Midbrain (tissue), 1 donor: Measurements from ENCODE around the gene SLC24A3.

Experiments used
- DNase-seq: peaks from one replicate; lab custom pipeline; 2025; lab: John Stamatoyannopoulos, UW

Gene SLC24A3

DNA sequence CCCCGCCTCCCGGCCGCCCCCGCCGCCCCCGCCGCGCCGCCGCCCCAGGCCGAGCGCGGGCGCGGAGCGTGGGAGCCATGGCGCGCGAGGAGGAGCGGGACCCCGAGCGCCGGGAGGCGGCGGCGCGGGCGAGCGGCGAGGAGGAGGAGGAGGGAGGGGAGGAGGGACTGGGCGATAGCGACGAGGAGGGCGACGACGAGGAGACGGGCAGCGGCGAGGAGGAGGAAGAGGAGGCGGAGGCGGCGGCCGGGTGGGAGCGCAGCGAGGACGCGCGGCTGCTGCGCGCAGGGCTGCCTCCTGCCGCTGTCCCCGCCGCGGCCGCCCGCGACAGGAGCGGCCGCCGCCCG is at the start of gene SLC24A3:
SLC24A3 (plus strand) TSS at position 174 of the 347 bp plus-strand sequence.
- no peak for DNase-seq

DNA sequence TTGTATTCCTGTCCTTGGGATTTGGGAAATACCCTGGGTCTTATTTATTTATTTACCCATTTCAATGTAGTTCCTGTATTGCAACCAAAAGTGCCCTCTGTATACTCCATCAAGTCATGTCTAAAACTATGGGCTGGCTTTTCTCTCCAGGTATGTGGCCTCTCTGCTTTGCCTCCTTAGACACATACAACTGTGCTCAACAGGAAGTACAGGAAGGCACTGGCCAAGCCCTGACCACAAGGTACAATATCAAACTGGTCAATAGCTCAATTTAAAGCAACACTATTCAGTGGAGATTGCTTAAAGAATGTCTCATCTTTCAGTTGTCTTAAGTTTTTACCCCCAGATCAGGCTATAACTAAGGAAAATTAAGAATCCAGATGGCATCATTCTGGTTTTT is 42.3 kb upstream of the SLC24A3 start:
- no peak for DNase-seq

DNA sequence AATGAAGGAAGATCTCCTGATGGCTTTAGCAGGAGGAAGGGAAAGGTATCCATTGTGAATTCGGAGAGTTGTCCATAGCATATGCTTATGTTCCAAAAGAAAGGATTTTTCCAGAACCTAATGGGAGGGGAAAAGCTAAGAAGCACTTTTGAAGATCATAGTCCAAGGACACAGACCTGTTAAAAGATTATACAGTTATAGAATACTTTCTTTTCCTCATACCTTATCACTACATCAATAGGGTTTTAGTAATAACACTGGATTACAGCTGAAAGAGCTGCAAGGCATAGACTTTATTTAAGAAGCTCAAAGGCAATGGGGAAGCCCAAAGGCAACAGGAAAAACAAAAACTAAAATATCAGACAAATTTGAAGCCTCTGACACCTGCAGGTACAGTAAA is 39.8 kb upstream of the SLC24A3 start:
- no peak for DNase-seq

DNA sequence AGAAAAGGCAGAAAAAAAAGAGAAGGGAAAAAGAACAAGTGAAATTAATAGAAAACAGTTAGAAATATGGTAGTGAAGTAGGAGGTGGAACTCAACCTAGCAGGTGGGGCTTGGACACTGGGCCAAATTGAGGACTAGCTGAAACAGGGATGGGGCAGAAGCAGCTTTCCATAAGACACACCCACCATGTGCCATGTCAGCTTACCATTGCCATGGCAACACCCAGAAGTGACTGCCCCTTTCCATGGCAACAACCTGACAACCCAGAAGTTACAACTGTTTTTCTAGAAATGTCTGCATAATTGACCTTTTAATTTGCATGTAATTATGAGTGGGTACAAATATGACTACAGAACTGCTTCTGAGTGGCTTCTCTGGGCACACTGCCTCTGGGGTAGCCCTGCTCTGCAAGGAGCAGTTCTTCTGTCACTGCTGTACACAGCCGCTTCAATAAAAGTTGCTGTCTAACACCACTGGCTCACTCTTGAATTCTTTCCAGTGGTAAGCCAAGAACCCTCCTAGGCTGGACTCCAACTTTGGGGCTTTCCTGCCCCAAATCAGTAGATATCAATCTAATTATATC is 35.9 kb upstream of the SLC24A3 start:
- DNase-seq: no peak

DNA sequence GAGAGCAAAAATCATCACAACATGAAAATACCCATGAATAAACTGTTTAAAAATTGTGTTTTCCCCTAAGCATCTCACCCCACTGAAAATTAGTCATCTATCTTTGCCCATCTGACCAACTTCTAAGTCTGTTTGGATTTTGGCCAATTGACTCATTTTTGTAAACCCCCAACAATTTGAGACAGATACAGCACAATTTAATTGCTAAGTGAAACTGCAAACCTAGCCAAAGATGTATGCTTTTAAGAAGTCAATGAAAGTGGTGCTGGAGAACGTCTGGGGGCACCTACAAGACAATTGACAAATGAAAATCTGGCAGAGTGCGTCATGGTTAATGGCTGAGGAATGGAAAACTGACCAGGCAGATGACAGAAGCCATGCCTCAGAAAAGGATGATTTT is 30.9 kb upstream of the SLC24A3 start:
- DNase-seq: no peak

DNA sequence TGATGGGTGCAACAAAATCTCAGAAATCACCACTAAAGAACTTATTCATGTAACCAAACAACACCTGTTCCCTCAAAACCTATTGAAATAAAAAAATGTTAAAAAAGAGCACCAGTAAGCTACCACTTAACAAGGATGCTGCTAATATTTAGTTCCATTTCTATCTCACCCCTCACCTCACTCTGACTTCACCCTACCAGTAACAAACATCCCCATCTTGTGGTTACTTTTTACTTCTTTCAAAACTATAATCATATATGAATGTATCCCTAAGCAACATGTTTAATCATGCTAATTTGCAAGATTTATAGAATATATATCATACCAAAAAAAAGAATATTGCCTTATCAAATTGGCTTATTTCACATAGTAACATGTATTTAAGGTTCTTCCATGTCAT is 27.4 kb upstream of the SLC24A3 start:
- DNase-seq: no peak

DNA sequence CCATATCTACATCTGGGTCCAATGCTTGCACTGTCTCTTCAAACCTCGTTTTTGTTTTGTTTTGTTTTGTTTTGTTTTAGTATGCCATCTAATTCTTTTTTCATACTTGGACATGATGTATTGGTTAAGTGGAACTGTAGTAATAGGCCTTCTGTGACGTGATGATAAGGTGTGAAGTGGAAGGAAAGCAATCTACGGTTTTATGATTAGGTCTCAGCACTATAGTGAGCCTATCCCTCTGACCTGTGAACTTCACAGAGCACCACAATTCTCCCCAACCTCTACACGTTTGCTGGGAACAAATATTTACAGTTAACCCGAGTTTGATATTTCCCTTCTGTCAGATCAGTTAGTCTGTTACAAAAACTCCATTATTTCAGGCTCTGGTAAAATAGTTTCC is 19.1 kb upstream of the SLC24A3 start:
- DNase-seq: no peak

DNA sequence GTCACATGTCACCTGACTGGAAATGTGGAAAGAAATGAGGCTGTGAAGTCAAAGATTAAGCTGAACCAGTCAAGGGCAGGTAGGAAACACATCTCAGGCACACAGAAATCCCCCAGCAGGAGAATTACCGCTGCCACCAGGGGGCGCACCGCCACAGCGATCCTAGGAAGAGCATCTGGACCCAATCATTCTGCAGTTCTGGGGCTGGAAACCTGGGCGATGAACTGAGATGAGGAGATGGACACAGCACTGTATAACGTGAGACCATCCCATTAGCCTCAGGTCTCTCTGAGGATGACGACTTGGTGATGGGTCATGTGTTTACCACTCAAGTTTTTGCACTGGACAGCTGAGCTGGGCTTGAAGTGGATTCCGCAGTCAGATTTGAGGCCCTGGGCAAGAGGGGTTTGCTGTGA is 6.5 kb upstream of the SLC24A3 start:
- DNase-seq: peak; percentile 51

DNA sequence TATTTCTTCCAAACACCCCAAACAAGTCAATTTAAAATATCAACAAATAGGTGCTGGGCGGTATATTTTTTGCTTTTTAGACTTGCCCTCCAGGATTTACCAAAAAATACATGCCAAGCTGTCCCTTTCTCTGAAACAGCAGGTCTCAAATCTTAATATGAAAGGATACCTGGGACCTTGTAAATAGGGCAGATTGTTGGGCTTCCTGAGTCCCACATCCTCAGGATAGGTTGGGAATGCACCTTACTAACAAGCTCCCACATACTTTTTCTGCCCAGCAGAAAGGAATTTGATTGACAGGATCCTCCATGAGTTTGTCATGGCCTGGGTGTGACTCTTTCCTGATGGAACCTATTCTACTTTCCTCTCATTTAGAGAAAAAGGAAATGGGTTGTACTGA is 4.9 kb upstream of the SLC24A3 start:
- DNase-seq: no peak

DNA sequence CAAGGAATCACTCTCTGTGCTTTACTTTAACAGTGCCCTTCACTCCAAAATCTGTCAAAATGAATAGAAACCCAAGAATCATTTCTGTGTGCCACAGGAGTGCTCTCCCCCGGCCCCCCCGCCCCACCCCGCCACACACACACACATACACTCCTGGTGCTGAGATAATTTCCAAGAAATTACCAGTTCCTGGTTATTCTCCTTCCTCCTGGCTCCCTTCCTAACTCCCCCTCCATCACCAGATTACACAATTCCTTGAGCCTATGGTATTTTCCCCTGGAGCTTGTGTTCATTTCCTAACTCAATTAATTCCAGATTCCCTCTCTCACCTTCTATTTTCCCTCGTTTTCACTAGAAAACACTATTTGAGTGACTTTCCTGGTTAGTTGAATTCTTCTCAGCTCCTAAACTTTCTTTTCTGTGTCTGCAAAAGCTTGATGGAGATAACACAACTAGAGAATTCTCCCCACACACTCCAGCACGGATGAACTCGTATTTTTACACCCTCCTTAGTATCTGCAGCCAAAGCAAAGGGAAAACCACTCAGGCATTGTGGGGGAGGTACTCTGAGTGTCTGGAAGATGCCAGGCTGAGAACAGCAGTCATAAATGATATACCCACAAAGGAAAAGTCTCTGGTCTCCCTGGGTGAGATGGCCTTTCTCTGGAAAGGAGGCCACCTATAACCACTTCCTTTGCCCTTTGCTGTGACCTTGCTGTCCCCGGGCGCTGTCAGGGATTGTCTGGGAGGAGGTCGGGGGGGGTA is 1.9 kb upstream of the SLC24A3 start:
- DNase-seq: no peak

DNA sequence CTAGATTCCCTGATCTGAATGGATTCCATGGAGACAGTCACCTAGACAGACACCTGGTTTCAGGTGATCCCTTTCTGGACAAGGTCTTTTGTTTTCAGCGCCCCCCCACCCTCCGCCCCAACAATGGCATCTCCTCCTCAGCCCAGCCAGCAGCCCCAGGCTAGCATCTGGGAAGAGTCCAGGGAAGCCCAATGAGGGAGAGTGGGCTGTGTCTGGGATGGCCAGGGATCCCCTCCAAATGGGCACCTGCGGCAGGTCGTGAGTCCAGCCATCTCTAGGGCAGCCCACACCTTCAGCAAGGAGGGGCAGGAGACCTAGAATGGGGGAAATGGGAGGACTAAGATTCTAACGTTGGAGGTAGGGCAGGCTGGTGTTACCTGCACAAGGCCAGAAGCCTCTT is 1.2 kb upstream of the SLC24A3 start:
- no peak for DNase-seq

DNA sequence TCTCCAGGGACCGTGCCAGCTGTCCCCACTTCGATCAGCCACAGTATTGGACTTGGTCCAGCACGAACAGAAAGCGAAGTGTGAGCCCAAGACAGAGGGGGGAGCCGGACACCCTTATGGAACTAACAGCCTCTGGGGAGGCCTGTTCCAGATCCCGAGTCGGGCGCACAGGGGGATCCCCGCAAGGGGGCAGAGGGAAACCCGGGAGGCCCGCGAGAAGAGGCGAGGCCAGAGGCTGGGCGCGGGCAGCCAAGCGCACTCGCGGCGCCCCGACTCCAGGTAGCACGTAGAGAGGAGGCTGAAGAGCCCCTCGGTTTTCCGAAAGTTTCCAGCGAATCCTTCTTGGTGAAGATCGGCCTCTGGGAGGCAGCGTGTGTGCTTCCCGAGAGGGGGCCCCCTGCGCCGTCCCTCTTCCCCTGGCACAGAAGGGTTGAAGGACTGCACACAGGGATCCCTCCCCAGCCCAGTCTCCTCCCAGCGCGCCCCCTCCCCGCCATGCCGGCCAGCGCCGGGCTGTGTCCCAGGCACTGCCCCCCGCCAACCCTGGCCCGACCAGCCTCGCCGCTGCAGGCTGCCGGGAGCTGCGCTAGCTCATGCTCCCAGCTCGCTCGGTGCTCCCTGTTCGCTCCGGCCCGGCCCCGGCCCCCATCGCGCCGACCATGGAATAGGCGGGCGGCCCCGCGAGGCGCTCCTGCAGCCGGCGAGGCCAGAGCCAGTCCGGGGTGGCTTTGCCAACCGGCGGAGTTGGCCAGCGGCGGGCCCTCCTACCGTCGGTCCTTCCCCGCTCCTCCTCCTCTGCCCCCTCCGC is 577 bp upstream of the SLC24A3 start:
- DNase-seq: peak; percentile 19

DNA sequence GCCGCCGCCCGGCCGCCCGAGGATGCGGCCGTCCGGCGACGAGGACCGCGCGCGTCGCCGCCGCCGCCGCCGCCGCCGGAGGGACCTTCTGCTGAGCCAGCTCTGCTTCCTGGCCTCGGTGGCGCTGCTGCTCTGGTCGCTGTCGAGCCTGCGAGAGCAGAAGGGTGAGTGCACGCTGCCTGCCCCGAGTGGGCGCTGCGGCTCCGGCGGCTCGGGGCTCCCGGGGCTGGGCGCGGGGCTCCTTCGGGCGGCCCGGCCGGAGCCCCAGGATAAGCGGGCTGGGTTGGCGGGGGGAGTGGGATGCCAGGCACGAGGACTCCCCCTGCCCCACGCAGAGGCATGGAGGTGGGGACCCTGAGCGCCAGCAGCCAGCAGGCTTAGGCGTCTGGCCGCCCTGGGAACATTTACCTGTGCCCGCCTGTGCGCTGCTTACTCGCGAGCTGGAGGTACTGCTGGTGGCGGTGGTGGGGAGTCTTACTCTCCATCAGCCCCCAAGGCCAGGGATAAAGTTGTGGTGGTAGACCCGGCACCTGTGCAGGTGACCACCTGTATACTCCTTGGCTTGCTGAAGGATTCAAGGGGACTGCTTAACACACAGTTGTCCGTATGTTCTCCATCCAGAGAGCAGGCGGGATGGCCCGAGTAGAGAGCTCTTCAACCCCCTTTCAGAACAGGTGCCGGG is 520 bp downstream of the SLC24A3 start:
- peak; percentile 11 for DNase-seq

DNA sequence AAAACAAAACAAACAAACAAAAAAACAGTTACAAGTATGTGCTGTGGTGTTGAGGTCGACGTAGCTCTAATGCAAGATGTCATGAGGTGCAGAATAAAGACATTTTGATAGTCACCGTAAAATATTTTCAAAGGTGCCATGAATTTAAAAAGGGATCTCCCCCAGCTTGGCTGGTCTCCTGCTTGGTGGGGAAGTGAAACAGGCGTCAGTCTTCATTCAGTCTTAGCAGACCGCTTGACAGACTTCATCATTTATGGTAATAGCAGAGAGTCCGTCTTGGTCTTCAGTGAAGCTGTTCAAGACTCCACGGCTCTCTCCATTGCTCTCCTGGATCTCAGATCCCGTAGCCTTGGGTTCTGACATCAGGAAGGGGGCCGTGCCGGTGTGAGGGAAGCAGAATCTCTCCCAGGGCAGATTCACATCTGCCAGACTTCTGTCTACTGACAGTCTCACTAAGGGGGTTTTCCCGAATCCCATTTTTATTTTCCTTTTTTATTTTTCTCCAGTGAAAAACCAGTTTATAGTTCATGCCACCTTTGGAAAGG is 1.6 kb downstream of the SLC24A3 start:
- DNase-seq: no peak

DNA sequence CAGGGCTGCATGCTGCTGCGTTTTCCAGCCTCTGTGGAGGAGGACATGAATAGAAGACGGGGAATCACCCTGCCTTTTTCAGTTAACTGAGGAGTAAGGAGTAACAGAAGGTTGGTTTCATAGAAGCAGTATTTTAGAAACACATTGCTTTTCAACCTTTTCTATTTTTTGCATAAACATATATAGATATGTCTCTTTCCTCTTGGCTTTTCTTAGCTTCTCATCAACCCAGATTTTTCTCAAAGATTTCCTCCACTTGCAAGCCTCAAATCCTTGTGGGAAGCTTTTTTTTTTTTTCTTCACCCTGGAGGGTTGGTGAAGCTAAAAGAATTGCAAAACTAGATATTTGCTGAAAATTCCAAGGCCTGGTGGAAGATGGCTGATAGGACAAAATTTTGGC is 6.0 kb downstream of the SLC24A3 start:
- DNase-seq: no peak

DNA sequence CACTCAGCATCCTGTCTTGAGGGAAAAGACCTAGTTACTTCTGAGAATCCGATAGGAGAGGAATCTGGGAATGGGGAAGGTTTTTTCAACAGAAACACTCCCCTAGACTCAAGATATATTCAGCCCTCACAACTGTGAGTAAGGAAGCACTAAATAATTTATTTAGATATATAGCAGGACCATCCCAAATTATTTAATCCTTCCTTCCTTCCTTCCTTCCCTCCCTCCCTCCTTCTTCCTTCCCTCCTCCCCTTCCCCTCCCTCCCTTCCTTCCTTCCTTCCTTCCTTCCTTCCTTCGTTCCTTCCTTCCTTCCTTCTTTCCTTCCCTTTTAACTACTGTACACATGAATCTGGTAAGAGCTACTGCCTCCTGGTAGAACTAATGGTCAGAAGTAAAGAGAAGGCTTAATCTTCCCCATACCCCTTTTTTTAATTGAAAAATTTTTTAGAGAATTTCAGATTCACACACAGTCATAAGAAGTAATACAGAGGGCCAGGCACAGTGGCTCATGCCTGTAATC is 10.1 kb downstream of the SLC24A3 start:
- no peak for DNase-seq

DNA sequence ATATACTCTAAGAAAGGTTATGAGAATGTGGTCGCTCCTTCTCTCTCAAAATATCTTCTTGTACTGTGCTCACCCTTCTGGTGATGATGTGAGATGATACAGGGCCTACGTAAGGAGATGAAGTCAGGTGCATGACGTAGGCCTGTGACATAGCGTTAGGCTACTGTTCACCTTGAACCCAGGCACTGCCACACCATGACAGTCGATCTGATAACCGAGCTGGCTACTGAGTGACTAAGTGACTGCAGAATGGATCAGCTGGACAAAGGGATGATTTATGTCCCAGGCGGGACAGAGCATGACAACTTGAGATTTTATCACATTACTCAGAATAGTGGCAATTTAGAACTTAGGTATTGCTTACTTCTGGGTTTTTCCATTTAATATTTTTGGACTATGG is 11.2 kb downstream of the SLC24A3 start:
- DNase-seq: no peak

DNA sequence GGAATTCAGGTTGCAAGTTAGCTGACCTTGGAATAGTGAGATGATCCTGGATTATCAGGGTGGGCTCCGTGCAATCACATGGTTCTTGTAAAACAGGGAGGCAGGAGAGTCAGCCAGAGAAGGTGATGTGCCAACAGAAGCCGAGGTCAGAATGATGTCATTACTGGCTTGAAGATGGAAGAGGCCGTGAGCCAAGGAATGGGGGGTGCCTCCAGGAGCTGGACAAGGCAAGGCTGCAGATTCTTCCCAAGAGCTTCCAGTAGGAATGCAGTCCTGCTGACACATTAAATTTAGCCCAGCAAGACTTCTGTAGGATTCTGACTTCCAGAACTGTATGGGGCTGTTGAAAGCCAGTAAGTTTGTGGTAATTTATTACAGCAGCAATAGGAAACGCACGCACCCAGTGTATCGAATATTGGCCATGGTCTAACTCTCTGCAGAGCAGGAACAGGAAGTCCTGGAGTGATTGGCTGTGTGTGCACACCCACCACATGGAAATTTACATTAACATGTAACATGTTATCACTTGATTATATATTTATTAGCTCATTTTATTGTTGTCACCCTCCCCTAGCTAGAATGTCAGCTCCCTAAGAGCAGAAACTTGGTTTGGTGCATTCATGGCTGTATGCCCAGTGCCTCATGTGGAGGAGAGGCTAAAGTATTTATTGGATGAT is 19.1 kb downstream of the SLC24A3 start:
- DNase-seq: no peak

DNA sequence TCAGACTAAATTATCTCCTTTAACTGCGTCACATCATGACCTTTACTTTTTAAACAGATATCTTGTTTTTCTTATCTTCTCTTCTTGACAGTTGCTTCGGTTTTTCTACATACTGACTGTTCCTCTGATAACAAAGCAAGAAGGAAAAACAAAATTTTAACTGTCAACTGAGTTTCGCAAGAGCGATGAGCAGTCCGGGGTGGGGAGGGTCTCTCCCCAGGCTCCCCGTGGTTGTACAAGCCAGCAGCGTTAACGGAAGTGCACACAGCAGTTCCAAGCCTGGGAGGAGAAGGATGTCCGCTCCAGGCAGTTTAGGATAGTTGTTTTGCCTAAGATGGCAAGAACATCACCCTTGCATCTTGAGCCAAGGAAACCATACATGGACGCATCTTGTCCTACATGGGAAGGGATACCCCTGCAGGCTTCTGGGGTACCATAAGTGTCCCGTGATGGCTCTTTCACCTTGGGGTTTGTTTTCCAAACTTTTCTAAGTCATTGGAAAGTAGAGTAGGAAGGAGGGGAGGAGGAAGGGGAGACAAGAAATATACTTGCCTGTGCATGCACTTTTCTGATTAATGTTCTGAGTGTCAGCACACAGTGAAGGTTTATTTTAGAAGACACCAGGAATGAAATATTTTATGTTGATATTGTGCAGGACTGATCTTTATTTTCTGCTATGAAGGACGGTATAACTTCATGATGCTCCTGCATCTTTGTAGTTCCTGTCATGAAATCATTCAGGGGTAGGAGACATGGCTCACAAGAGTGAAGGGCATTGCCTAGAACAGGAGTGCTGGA is 20.8 kb downstream of the SLC24A3 start:
- no peak for DNase-seq

DNA sequence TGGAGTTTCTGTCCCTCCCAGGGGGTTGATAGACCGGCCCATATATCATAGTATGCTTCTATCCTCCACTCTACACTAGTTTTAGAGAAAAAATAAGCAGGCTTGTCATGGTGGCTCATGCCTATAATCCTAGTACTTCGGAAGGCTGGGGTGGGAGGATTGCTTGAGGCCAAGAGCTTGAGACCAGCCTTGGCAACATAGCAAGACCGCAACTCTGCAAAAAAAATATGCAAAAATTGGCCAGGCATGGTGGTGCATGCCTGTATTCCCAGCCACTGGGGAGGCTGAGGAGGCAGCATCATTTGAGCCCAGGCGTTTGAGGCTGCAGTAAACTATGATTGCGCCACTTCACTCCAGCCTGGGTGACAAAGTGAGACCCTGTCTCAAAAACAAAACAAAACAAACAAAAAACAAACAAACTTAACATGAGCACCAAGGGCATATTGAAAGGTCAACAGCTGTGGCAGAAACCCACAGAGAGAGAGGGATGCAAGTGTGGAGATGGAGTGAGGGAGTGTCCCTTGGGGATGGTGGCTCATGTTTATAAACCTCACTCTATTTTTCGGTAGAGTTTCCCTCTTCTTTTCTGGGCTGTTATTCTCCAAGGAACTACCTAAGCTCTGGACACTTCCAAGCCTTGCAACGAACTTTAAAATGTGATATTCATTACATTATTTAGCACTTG is 24.1 kb downstream of the SLC24A3 start:
- DNase-seq: no peak
